Stimulated activated CD4-positive, alpha-beta T cell treated with anti-CD3 and anti-CD28 coated beads, Interleukin-15, amount 100 ng/mL, for 24 hours (primary cell): ENCODE results near the gene BCAP29.
"Not testable (repeated sequence)": the region's sequence is repeated elsewhere in the genome, so short reads cannot be mapped to it uniquely, and the experiment has no call there.

ENCODE experiments used
- DNase-seq: peaks from one replicate; pipeline ENCODE4 v3.0.0-alpha.2; 2020

The BCAP29 gene

GRCh38 chr7:107628461-107629064 is 48.5 kb downstream of the BCAP29 start:
- DNase-seq, result no peak

DNA sequence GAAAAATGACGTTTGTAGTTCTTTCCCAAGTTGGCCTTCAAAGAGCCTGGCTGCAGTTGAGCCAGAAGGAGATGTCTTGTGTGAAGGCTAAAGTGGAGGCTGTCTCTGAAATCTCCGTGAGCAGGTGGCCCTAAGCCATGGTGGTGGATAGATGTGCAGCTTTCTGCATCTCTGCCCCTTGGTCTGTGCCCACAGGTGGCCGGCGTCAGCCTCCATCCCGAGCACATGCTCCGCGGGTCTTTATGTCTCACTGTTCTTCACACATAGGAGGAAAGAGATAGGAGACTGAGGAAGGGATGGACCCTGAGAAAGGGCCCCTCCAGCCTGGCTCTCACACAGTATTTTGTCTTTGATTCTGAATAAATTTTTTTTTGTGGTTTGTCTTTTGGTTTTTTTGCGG is 50.3 kb downstream of the BCAP29 start:
- DNase-seq, result no peak

DNA sequence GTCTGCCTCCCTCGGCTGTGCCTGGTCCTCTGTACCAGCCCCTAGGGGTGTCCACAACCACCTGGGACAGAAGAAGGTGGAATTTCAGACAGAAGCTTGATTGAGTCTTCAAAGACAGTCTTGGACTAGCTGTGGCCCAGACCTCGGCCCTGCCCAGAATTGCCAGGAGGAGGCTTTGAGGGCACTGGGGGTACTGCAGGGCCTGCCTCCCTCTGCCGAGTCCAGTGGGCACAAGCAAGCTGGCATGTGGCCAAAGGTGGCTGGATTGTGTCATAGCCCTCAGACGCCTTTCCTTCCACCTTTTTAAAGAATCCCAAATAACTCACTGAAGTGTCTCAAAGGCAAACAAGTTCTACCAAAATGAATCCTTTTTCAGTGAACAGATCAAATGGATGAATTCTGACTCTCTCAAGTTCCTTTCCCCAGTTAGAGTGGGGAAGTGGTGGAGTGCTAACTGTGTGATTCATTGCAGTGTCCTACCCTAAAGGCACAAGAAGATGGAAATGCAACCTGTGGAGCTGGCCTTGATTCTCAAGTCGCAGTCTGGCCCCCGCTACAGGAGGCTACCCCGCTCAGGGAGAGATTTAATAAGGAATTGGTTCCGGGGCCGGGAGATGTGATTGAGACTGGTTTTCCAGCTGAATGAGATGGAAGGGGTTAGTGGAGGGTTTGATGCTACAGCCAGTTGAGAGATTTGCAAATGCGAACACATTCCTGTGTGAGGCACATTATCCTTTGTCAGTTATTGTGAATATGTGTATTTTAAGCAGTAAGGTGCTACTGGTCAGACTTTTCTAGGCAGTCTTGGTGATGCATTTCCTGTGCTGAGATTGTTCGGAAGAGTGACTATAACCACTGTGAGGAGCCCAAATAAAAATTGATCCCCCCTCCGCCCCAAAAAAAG is 51.8 kb downstream of the BCAP29 start:
- DNase-seq, result no peak

- no peak for DNase-seq
Measured at GRCh38 chr7:107632492-107632865, 52.4 kb downstream of the BCAP29 start.

GRCh38 chr7:107638594-107638993 is 58.5 kb downstream of the BCAP29 start:
- DNase-seq, result no peak

DNA sequence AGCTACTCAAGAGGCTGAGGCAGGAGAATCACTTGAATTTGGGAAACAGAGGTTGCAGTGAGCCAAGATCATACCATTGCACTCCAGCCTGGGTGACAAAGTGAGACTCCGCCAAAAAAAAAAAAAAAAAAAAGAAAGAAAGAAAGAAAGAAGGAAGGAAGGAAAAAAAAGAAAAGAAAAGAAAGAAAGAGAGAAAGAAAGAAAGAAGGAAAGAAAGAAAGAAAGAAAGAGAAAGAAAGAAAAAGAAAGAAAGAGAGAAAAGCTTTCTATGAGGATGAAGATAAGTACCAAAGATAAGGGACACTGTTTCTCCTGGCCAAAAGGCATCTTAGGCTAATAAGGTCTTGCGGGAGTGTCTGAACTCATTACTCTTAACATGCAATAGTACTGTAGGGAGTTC is 59.0 kb downstream of the BCAP29 start:
- not testable (repeated sequence) for DNase-seq

- DNase-seq, result no peak
Measured at GRCh38 chr7:107641676-107642075, 61.6 kb downstream of the BCAP29 start.

GRCh38 chr7:107642501-107642900 is 62.5 kb downstream of the BCAP29 start:
- no peak for DNase-seq

- no peak for DNase-seq
Measured at GRCh38 chr7:107643407-107643806, 63.4 kb downstream of the BCAP29 start.

DNA sequence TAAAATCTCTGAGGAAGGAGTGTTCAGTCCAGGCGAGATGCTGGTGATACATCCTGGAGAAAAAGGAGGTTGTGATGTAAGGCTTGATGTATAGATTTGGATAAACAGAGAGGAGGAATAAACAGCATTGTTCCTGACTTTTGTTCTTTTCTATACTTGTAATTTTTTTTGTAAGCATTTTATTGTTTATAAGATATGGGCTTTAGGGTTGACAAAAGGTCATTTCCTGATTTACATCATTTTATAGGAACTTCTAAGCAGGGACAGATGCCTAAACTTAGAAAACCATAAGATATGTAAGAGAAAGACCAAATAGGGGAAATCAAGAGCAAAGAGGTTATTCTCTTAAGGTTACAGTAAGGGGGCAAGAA is 63.9 kb downstream of the BCAP29 start:
- DNase-seq, result no peak

- DNase-seq, result no peak
Measured at GRCh38 chr7:107644309-107644974, 64.4 kb downstream of the BCAP29 start.

GRCh38 chr7:107652642-107653041 is 72.6 kb downstream of the BCAP29 start:
- DNase-seq, result no peak

GRCh38 chr7:107658467-107658866 is 78.4 kb downstream of the BCAP29 start:
- no peak for DNase-seq

GRCh38 chr7:107659666-107660065 is 79.6 kb downstream of the BCAP29 start:
- DNase-seq, result peak; percentile 67

DNA sequence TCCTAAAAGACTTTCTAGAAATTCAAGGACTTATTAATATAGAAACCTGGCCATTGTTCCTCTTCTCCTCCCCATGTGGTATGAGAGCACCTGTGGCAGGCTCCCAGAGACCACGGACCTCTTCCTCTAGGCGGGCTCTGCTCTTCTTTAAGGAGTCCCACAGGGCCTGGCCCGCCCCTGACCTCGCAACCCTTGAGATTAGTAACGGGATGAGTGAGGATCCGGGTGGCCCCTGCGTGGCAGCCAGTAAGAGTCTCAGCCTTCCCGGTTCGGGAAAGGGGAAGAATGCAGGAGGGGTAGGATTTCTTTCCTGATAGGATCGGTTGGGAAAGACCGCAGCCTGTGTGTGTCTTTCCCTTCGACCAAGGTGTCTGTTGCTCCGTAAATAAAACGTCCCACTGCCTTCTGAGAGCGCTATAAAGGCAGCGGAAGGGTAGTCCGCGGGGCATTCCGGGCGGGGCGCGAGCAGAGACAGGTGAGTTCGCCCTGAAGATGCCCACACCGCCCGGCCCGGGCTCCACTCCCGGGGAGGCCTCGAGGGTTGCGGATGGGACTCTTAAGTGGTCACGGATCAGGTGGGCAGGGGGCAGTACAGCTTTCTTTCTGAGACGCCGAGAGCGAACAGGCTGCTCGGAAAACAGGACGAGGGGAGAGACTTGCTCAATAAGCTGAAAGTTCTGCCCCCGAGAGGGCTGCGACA is 80.5 kb downstream of the BCAP29 start, which contains the start of gene SLC26A4:
Gene SLC26A4 (plus strand): TSS at position 448 of the 700 bp plus-strand sequence. CDS start 814 bp downstream, outside the sequence.
- peak; percentile 71 for DNase-seq

GRCh38 chr7:107661081-107661864 is 81.2 kb downstream of the BCAP29 start:
- peak; percentile 73 for DNase-seq

GRCh38 chr7:107661865-107662379 is 81.9 kb downstream of the BCAP29 start:
- DNase-seq, result no peak

DNA sequence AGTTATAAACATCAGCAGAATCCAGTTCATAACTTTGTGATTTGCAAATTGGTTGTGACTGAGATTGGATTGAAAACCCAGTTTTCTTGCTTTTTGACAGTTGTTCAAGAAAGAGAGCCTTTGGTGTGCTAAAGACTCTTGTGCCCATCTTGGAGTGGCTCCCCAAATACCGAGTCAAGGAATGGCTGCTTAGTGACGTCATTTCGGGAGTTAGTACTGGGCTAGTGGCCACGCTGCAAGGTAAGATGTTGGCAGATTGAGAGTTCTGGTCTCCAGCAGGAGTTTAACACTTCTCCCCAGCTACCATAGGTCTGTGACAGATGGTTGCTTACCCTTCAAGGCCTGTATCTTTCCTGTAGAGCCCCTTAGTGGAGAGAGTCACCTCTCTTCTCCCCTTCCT is 83.2 kb downstream of the BCAP29 start:
- DNase-seq, result no peak

GRCh38 chr7:107666790-107667189 is 86.7 kb downstream of the BCAP29 start:
- no peak for DNase-seq

DNA sequence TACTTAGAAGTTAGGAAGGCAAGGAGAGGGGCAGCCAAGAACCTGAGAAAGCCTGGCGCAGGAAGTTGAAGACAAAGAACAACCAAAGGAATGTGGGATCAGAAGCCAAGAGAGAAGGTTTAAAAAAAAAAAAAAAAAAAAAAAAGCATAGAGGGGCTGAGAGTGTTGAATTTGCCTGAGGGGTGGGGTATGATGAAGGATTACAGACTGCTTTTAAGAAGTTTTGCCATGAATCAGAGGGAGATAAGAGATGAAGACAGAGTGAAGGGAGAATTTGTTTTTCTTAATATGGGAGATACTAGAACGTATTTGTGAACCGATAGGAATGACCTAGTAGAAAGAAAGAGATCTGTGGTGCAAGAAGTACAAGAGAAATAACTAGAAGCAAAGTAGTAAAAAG is 87.3 kb downstream of the BCAP29 start:
- DNase-seq, result no peak

- DNase-seq, result no peak
Measured at GRCh38 chr7:107668296-107668695, 88.2 kb downstream of the BCAP29 start.
